NOMO-1 treated with DMSO at 0.1 percent for 48 hours (cell line): Measurements from ENCODE around the gene KIF2C.
A peak's percentile ranks its signal among the peaks of the same experiment; 100 is the strongest.

ENCODE experiments used
- DNase-seq: peaks from one replicate; lab custom pipeline; 2025; ENCODE audit not compliant: unreplicated experiment; lab: John Stamatoyannopoulos, UW

Gene KIF2C

GRCh38 chr1:44775078-44775929 is 35.7 kb downstream of the KIF2C start, which contains the start of gene RPS8:
TSS of gene RPS8 (plus strand) at chr1:44775540. CDS start at chr1:44775597, 57 bp downstream.
- DNase-seq: peak; percentile 83

DNA sequence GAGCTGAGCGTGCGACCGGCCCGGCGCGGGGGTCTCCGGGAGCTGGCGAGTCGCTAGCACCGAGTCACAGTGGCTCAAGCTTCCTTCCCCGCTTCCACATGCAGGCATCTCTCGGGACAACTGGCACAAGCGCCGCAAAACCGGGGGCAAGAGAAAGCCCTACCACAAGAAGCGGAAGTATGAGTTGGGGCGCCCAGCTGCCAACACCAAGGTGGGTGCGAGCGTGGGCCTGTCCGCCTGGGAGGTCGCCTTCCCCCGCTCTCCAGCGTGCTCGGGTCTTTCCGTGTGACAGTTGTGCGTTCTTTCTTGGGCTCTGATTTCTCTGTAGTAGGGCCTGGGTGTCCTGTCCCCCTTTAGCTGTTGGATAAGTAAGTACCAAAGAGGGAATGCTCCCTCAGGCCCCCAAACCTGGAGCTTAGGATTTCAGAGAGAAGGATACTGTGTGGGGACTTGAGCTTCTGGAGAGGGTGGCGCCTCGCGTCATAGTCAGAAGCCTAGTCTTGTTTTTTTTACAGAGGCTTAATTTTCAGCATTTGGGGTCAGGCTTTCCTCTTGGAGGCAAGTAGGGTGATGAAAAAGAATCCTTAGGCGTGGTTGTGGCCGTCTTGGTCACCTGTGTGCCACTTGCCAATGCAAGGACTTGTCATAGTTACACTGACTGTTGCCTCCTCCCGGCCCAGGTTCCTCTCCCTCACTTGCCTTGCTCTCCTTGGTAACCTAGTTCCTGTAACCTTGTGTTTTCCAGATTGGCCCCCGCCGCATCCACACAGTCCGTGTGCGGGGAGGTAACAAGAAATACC is 36.5 kb downstream of the KIF2C start:
- peak; percentile 38 for DNase-seq

GRCh38 chr1:44776730-44777068 is 37.1 kb downstream of the KIF2C start:
- no peak for DNase-seq

DNA sequence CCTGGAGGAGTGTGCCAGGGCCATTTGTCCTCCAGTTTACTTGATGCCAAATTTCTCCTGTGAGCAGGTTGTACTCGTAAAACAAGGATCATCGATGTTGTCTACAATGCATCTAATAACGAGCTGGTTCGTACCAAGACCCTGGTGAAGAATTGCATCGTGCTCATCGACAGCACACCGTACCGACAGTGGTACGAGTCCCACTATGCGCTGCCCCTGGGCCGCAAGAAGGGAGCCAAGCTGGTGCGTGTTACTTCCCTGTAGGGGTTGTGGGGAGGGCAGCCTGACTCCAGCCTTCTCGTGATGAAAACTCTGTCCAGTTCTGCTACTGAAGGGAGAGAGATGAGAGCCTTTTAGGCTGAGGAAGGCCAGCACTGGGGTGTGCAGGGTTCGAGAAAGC is 37.9 kb downstream of the KIF2C start:
- DNase-seq: no peak

- DNase-seq: peak; percentile 26
Observed at GRCh38 chr1:44777969-44778635, 38.5 kb downstream of the KIF2C start.

GRCh38 chr1:44778705-44779576 is 39.3 kb downstream of the KIF2C start:
- DNase-seq: no peak

GRCh38 chr1:44780583-44781121 is 41.0 kb downstream of the KIF2C start:
- DNase-seq: no peak

DNA sequence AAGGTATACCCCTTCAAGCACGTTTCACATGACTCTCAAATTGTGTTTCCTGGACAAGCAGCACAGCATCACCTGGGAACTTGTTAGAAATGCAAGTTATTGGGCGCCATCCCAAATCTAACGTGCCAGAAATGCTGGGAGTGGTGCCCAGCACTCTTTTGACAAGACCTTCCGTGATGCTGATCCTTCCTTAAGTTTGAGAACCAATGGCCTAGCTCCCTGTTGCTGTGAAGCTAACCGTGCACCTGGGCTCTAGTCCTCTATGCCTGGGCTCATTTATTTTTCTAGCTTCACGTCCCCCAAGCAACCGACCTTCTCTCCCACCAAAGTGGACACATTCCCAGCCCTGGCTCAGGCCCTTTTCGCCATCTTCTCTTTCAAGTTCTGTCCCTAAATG is 44.1 kb downstream of the KIF2C start:
- no peak for DNase-seq

- DNase-seq: no peak
Observed at GRCh38 chr1:44784094-44785028, 44.7 kb downstream of the KIF2C start.

DNA sequence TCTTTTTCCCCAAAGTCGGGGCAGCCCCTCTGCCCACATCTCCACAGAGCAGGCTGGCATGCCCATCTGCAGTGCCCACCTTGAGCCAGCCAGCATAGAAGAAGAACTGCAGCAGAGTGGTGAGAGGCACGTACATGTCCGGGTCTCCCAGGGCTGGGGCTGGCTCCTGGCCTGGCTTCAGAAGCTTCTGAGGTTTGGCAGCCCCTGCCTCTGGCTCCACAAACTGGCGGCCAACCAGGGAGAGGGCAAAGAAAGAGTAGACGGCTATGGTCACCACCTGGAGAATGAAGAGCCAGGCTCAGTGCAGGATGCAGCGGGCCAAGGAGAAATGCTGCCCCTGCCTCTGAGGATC is 45.4 kb downstream of the KIF2C start:
- DNase-seq: no peak

DNA sequence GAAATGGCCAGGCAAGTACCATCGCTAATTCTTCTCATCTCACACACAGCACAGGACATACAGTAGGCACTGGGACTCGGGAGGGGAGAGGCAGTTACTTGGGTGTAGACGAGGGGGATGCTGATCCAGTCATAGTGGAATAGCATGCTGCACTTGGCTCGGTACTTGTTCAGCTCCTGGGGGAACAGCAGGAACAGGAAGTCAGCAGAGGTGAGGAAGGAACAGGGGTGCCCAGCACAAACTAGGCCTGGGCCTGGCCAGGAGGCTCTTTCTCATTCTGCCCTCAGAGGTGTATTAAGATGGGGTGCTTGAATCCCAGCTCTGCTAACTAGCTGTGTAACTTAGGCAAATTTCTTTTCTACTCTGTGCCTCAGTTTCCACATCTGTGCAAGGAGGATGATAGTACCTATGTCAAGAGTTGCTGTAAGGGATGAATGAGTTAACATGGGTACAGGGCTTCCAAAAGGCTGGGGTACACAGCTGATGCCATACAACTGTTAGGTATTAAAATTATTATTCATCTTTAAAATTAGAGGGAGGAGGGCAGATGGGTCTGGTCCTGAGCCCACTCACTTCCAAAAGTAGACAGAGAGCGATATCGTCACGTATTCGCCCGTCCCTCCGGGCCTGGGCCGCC is 46.0 kb downstream of the KIF2C start:
- DNase-seq: no peak

DNA sequence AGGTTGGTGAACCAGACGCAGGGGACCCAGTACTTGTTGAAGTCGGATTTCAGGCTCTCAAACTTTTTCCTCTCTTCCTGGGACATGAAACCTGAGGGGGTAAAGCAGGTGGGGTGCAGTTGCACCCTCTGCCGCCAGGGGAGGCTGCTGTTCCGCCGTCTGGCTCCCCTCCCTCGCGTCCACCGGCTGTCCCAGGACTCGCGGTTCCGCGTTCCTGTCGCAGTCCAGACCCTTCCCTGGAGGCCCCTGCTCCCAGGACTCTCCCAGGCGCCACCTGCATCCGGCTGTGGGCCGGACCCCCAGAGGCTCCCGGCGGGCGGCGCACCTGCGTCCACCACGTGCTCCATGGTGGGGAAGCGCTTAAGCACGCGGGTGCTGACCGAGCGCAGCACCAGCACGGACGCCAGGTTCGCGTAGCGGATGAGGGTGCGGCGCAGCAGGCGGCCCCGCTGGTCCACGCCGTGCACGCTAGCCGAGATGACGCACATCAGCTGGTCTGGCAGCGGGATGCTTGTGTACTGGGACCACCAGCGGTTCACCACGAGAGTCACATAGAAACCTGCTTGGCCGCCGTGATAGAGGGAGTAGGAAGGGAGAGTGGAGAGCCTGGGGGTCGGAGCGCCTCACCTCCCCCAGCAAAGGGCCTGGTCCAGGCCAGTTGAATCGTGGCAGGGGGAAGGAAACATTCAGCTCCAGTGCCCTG is 46.7 kb downstream of the KIF2C start:
- peak; percentile 61 for DNase-seq

DNA sequence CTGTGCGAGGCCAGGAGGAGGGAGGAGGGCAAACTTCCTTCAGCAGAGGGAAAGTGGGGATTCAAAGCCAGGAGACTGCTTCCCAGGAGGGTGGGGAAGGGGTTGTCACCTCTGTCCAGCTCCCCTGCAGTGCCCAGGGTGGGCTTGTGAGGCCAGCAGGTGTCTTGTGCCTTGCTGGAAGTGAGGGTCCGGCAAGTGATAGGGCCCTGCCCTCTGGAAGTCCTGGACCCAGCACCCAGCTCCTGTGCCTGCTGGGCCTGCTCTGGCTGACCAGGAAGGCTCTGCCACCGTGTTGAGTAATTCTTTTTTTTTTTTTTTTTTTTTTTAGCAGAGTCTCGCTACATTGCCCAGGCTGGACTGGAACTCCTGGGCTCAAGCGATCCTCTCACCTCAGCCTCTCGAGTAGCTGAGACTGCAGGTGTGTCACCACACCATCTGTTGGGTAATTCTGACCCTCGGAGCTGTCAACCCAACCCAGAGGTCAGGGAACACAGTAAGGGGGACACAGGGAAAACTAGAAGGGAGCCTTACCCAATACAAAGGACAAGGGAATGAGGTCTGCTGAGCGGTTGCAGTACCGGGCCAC is 47.3 kb downstream of the KIF2C start:
- DNase-seq: no peak

DNA sequence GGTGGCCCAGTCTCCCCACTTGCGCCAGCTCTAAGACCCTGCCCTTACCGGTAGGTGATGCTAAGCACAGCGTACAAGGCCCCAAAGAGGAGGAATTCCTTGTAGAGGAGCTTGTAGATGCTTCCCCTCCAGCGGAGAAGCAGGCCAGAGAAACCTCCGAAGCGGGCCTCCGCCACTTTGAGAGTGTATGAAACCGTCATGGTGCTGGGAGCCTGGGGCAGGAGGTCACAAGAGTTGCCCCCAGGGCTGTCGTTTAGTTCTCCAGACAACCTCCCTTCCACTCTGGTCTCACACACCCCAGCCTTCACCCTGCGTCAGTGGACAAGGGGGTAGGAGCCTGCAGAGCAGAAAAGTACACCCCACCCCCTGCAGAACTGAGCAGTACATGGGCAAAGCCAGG is 47.9 kb downstream of the KIF2C start:
- DNase-seq: no peak

- no peak for DNase-seq
Observed at GRCh38 chr1:44788120-44788860, 48.7 kb downstream of the KIF2C start, which contains the start of gene BEST4. TSS of gene BEST4 (minus strand) at chr1:44788170. CDS start at chr1:44787705, 465 bp downstream.

DNA sequence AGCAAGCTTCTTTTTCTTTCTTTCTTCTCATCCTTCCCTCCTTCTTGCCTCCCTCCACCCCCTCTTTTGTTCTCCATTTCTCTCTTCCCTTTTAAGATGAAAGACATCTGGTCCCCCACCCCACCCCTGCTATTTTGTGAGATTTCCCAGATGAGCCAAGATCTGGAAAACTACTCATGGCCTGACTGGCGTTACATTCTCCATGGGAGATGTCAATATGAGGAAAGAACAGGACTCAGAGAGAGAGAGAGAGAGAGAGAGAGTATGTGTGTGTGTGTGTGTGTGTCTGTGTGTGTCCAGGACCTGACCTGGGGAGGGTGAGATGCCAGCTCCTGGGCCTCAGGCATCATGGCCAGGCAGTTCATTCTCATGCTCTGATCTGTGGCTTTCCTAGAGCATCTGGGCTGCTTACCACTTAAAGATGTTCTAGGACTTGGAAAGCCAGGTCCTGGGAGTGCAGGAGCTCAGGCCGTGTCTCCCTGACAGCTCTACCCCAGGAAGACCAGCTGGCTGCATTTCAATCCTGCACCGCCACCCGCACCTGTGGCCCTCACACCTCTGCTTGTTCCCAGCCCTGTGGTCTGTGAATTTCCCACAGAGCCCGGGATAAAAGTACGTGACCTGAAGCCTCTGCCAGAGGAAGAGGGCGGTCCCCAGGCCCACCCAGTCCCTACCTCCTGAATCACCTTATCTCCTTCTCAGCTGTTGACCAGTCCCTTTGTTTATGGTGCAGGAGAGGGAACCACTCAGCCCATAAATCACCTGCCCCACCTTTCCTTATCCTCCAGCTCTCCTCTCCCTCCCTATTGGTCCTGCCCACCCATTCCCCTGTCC is 51.5 kb downstream of the KIF2C start:
- DNase-seq: no peak
